ENCODE measurements around the gene TRABD2B.

DNA sequence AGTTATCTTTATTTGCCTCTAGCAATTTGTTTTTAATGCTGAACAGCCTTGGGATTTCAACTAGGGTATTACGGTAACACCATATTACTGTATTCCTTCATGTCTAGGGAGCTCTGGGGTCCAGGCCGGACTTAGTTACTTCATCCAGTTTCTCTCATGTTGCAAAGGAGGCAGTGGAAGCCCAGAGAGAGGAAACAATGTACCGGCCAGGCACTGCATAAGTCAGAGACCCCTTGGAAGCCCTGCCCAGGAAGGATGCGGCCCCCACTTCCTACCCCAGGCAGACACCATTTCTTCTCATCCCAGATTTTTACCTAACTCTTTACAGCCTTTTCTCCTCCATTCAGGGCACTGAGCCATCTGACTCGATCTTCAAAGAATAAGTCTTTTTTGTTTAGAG, 32.5 kb downstream of the TRABD2B start:
- no peak for TF ChIP-seq EZH2phosphoT487 (conservative IDR thresholded peaks at IDR 0.05; ENCODE audit: low read length)
- TF ChIP-seq, protein P1, sequence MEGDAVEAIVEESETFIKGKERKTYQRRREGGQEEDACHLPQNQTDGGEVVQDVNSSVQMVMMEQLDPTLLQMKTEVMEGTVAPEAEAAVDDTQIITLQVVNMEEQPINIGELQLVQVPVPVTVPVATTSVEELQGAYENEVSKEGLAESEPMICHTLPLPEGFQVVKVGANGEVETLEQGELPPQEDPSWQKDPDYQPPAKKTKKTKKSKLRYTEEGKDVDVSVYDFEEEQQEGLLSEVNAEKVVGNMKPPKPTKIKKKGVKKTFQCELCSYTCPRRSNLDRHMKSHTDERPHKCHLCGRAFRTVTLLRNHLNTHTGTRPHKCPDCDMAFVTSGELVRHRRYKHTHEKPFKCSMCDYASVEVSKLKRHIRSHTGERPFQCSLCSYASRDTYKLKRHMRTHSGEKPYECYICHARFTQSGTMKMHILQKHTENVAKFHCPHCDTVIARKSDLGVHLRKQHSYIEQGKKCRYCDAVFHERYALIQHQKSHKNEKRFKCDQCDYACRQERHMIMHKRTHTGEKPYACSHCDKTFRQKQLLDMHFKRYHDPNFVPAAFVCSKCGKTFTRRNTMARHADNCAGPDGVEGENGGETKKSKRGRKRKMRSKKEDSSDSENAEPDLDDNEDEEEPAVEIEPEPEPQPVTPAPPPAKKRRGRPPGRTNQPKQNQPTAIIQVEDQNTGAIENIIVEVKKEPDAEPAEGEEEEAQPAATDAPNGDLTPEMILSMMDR (IDR thresholded peaks at IDR 0.05; ENCODE audit: insufficient read depth, low read length, poor library complexity, severe bottlenecking): no peak
